RWPE2 (cell line): Measurements from ENCODE around the gene TRIM14.

Source experiments
- ATAC-seq: fragments of 200-7000 bp; cut with Tn5 transposase; 3 replicates; pipeline ENCODE4 v1.9.1; 2021; ENCODE audit warnings: low read depth
- DNase-seq: peaks from one replicate; pipeline ENCODE4 v3.0.0-alpha.2; 2020; ENCODE audit warnings: low spot score
- H3K27ac ChIP-seq: fragments of 450-650 bp; 2 replicates; pipeline ENCODE4 v1.5.1; 2017; ENCODE audit warnings: mild to moderate bottlenecking; ENCODE audit not compliant: poor library complexity, severe bottlenecking
- H3K27me3 ChIP-seq: fragments of 250-450 bp; sonication (Bioruptor Pico); 2 replicates; pipeline ENCODE4 v1.5.1; 2021; ENCODE audit warnings: mild to moderate bottlenecking, moderate library complexity; ENCODE audit not compliant: insufficient read depth, poor library complexity, severe bottlenecking
- H3K36me3 ChIP-seq: fragments of 250-450 bp; sonication (Bioruptor Pico); 2 replicates; pipeline ENCODE4 v1.5.1; 2020; ENCODE audit warnings: low read depth, mild to moderate bottlenecking, moderate library complexity
- H3K4me1 ChIP-seq: fragments of 250-450 bp; sonication (Bioruptor Pico); 2 replicates; pipeline ENCODE4 v1.5.1; 2021; ENCODE audit warnings: mild to moderate bottlenecking, moderate library complexity; ENCODE audit not compliant: insufficient read depth, poor library complexity, severe bottlenecking
- H3K4me3 ChIP-seq: fragments of 250-450 bp; sonication (Bioruptor Pico); 2 replicates; pipeline ENCODE4 v1.5.1; 2021; ENCODE audit warnings: mild to moderate bottlenecking, moderate library complexity; ENCODE audit not compliant: severe bottlenecking
- H3K9me3 ChIP-seq: fragments of 250-450 bp; sonication (Bioruptor Pico); 2 replicates; pipeline ENCODE4 v1.5.1; 2021; ENCODE audit warnings: mild to moderate bottlenecking, moderate library complexity; ENCODE audit not compliant: severe bottlenecking
- TF ChIP-seq, protein P1 (sequence below): fragments of 450-650 bp; IDR thresholded peaks from one replicate; pipeline ENCODE4 v1.5.1; 2017; ENCODE audit warnings: mild to moderate bottlenecking, moderate library complexity; ENCODE audit not compliant: poor library complexity, severe bottlenecking

Gene TRIM14

DNA sequence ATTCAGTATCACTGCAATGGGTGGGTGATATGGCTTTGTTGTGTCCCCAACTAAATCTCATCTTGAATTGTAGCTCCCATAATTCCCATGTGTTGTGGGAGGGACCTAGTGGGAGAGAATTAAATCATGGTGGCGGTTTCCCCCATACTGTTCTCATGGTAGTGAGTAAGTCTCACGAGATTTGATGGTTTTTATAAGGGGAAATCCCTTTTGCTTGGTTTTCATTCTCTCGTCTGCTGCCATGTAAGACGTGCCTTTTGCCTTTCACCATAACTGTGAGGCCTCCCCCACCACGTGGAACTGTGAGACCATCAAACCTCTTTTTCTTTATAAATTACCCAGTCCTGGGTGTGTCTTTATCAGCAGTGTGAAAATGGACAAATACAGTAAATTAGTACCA is 72.0 kb downstream of the TRIM14 start:
- no peak for ATAC-seq
- no peak for DNase-seq
- no peak overlapping the region for H3K27ac ChIP-seq
- TF ChIP-seq, protein P1, sequence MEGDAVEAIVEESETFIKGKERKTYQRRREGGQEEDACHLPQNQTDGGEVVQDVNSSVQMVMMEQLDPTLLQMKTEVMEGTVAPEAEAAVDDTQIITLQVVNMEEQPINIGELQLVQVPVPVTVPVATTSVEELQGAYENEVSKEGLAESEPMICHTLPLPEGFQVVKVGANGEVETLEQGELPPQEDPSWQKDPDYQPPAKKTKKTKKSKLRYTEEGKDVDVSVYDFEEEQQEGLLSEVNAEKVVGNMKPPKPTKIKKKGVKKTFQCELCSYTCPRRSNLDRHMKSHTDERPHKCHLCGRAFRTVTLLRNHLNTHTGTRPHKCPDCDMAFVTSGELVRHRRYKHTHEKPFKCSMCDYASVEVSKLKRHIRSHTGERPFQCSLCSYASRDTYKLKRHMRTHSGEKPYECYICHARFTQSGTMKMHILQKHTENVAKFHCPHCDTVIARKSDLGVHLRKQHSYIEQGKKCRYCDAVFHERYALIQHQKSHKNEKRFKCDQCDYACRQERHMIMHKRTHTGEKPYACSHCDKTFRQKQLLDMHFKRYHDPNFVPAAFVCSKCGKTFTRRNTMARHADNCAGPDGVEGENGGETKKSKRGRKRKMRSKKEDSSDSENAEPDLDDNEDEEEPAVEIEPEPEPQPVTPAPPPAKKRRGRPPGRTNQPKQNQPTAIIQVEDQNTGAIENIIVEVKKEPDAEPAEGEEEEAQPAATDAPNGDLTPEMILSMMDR = no peak
- no peaks in the 10 kb centered on the region for H3K27me3 ChIP-seq
- no peaks in the 10 kb centered on the region for H3K36me3 ChIP-seq
- no peak overlapping the region for H3K4me3 ChIP-seq
- no peaks in the 10 kb centered on the region for H3K9me3 ChIP-seq
- no peaks in the 10 kb centered on the region for H3K4me1 ChIP-seq

DNA sequence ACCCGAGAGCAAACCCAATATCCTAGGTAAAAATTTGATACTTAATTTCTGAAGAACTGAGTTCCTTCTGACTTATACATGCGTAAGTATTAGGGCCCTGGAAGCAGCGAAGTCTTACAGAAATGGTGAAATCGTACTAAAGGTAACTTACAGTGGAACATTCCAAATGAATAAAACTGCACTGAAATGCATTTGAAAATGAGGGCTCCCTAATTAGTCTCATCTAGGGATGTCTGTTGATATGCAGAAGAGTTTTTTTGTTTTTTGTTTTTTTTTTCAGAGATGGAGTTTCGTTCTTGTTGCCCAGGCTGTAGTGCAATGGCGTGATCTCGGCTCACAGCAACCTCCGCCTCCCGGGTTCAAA is 72.9 kb downstream of the TRIM14 start:
- ATAC-seq = no peak
- Histone ChIP-seq H3K9me3 (no peaks in the 10 kb centered on the region), H3K4me3 (no peak overlapping the region), H3K27ac (no peak overlapping the region), H3K36me3 (no peaks in the 10 kb centered on the region), H3K27me3 (no peaks in the 10 kb centered on the region), H3K4me1 (no peaks in the 10 kb centered on the region)
- TF ChIP-seq, protein P1 = no peak
- no peak for DNase-seq

DNA sequence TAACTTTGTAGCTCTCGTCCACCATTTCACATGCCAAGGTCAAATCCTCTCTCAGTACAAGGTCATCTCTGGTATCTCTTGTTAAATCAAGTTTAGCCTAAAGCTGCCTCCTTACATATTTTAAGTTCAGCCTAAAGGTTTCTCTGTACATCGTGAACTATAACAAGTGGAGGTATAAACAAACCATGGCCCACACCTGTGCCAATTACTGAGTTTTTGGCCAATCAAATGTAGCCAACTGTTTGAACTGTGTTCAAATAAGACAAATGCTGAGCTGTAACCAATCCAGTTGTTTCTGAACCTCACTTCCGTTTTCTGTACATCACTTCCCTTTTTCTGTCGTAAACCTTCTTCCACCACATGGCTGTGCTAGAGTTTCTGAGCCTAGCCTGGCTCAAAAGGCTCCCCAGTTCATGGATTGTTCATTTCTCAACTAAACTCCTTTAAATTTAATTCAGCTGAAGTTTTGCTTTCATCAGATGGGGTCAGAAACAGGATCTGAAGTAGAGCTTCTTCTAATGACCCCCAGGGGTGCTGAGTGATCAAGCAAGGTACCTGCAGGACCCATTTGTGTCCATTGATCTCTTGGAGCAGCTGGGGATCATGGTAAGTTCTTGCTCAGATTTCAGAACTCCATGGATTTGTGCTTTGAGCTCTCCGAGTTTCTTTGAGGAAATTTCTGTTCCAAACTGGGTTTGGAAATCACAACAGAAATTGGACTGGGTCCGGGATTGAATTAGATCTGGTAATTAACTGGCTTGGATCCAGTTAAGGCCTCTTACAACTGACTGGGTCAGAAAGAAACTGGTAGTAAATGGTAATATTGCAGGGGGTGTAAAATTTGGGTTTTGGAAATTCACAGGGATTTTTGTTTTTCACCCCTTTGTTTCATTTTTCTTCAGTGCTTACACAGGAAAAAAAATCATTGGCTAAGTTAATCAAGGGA is 73.5 kb downstream of the TRIM14 start:
- ATAC-seq (no peak), DNase-seq (no peak)
- Histone ChIP-seq H3K9me3 (no peaks in the 10 kb centered on the region), H3K4me3 (no peak overlapping the region), H3K27ac (no peak overlapping the region), H3K4me1 (no peaks in the 10 kb centered on the region), H3K27me3 (no peaks in the 10 kb centered on the region), H3K36me3 (no peaks in the 10 kb centered on the region)
- TF ChIP-seq, protein P1 = no peak

DNA sequence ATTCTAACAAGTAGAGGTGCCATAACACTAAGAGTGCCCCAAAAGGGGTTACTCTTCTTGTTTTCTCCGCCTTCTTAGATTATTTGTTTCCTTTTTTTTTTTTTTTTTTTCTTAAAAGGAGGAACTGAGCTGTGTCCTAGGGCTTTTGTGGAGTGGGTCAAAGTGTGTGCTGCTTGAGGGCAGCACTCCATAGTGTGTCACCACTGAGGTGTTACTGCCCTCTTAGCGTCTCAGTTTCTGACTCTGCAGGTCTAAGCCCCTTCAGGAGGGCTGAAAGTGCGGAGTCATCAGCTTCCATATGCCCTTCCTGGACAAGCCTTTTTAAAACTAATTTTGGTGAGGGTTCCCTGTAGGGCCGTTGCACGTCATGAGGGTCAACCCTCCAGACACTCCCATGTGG is 75.1 kb downstream of the TRIM14 start:
- Histone ChIP-seq H3K4me1 (no peaks in the 10 kb centered on the region), H3K27me3 (no peaks in the 10 kb centered on the region), H3K36me3 (no peaks in the 10 kb centered on the region), H3K27ac (no peak overlapping the region), H3K4me3 (no peak overlapping the region), H3K9me3 (no peaks in the 10 kb centered on the region)
- no peak for DNase-seq
- TF ChIP-seq, protein P1 = no peak
- ATAC-seq = no peak

DNA sequence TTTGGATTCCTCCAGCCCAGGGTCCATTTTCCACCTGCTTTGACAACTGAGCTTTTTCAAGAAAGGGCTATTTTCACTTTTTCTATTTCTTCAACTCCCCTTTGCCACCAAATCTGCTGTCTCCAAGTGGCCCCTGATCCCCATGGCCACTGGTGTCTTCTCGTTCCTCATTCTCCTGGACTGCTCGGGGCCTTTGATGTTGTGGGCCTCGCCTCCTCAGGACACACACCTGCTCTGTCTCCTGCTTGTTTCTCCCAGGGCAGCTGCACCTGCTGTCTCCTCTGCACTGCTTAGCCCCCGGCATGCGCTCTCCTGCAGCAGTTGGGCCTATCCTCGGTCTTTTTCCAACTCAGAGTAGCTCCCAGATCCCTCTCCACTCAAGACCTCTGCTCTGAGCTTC is 78.8 kb downstream of the TRIM14 start:
- TF ChIP-seq, protein P1 = no peak
- ATAC-seq (no peak), DNase-seq (no peak)
- H3K36me3 ChIP-seq = no peaks in the 10 kb centered on the region
- H3K9me3 ChIP-seq = no peaks in the 10 kb centered on the region
- no peaks in the 10 kb centered on the region for H3K27me3 ChIP-seq
- H3K4me3 ChIP-seq = no peak overlapping the region
- H3K27ac ChIP-seq = no peak overlapping the region
- peaks cover 9% of the 10 kb centered on the region for H3K4me1 ChIP-seq
